Astrocyte (in vitro differentiated cells and primary cell): ENCODE data around the gene RNF217. TPM values are rescaled to one million over a fixed set of nuclear protein-coding genes. Genes with fewer than 3 reads are reported as not detected.

Source experiments
- DNase-seq: peaks from one replicate; pipeline ENCODE4 v3.0.0-alpha.2; 2010; ENCODE audit warnings: low read depth
- FAIRE-seq: peaks from 2 replicates; lab custom pipeline; 2011; peaks lifted over from hg19 to GRCh38; lab: Jason Lieb, UNC
- H2AFZ ChIP-seq: 2 replicates; pipeline ENCODE4 v1.6.0; 2012; ENCODE audit warnings: low read depth, low read length, inconsistent platforms
- H3K27ac ChIP-seq: 2 replicates; pipeline ENCODE4 v1.5.1; 2011; ENCODE audit warnings: low read depth, low read length, inconsistent platforms
- H3K27me3 ChIP-seq: 2 replicates; pipeline ENCODE4 v1.6.0; 2011; ENCODE audit warnings: low read length, inconsistent platforms; ENCODE audit not compliant: insufficient read depth
- H3K36me3 ChIP-seq: 2 replicates; pipeline ENCODE4 v1.5.1; 2011; ENCODE audit warnings: low read length, inconsistent platforms; ENCODE audit not compliant: insufficient read depth
- H3K4me1 ChIP-seq: 2 replicates; pipeline ENCODE4 v1.5.1; 2011; ENCODE audit warnings: low read length, inconsistent platforms; ENCODE audit not compliant: insufficient read depth
- H3K4me2 ChIP-seq: 2 replicates; pipeline ENCODE4 v1.6.0; 2012; ENCODE audit warnings: low read length, inconsistent platforms
- H3K4me3 ChIP-seq: 2 replicates; pipeline ENCODE4 v1.5.1; 2011; ENCODE audit warnings: low read depth, mild to moderate bottlenecking, low read length, inconsistent platforms; ENCODE audit not compliant: insufficient read depth
- H3K79me2 ChIP-seq: 2 replicates; pipeline ENCODE4 v1.6.0; 2012; ENCODE audit warnings: mild to moderate bottlenecking, low read length, inconsistent platforms; ENCODE audit not compliant: insufficient read depth
- H3K9ac ChIP-seq: 2 replicates; pipeline ENCODE4 v1.6.0; 2012; ENCODE audit warnings: mild to moderate bottlenecking, low read length, inconsistent platforms
- H3K9me3 ChIP-seq: 2 replicates; pipeline ENCODE4 v1.5.1; 2012; ENCODE audit warnings: low read depth, mild to moderate bottlenecking, low read length, inconsistent platforms; ENCODE audit not compliant: insufficient read depth
- H4K20me1 ChIP-seq: 2 replicates; pipeline ENCODE4 v1.6.0; 2012; ENCODE audit warnings: low read length, inconsistent platforms; ENCODE audit not compliant: insufficient read depth
- H3K27ac Mint-ChIP-seq: one replicate; pipeline ENCODE4 v1.8.0; 2021; ENCODE audit warnings: mild to moderate bottlenecking, mixed read lengths; ENCODE audit not compliant: unreplicated experiment
- H3K27me3 Mint-ChIP-seq: one replicate; pipeline ENCODE4 v1.8.0; 2021; ENCODE audit warnings: low read depth, mixed read lengths; ENCODE audit not compliant: unreplicated experiment
- H3K36me3 Mint-ChIP-seq: one replicate; pipeline ENCODE4 v1.8.0; 2021; ENCODE audit warnings: low read depth, mixed read lengths; ENCODE audit not compliant: unreplicated experiment
- H3K4me1 Mint-ChIP-seq: one replicate; pipeline ENCODE4 v1.8.0; 2021; ENCODE audit warnings: low read depth, mixed read lengths; ENCODE audit not compliant: unreplicated experiment
- H3K4me3 Mint-ChIP-seq: one replicate; pipeline ENCODE4 v1.8.0; 2021; ENCODE audit warnings: mild to moderate bottlenecking, moderate library complexity, mixed read lengths; ENCODE audit not compliant: unreplicated experiment
- H3K9me3 Mint-ChIP-seq: one replicate; pipeline ENCODE4 v1.8.0; 2021; ENCODE audit warnings: mild to moderate bottlenecking, mixed read lengths; ENCODE audit not compliant: unreplicated experiment
- CTCF ChIP-seq: IDR thresholded peaks from 2 replicates; pipeline ENCODE4 v1.5.1; 2011; ENCODE audit warnings: low read depth, mild to moderate bottlenecking, inconsistent platforms, low read length, moderate library complexity; ENCODE audit not compliant: insufficient read depth
- EZH2 ChIP-seq: IDR thresholded peaks from 2 replicates; pipeline ENCODE4 v1.6.1; 2012; ENCODE audit warnings: mild to moderate bottlenecking, low read length, inconsistent platforms; ENCODE audit not compliant: insufficient read depth
- total RNA-seq: library from RNA; stranded (reverse); gene quantifications from 2 replicates; pipeline ENCODE4 v1.2.1, GENCODE V29; 2021

The RNF217 gene
- total RNA-seq, 1 donor from 2014 or later = 49.4 TPM

GRCh38 chr6:125025164-125025854 is 63.1 kb downstream of the RNF217 start:
- no peak overlapping the region for H3K27ac Mint-ChIP-seq
- FAIRE-seq = no peak
- peaks cover 71% of the 10 kb centered on the region for H3K79me2 ChIP-seq

GRCh38 chr6:125027287-125027686 is 65.0 kb downstream of the RNF217 start:
- no peak for DNase-seq
- Histone ChIP-seq H3K4me3 (no peak overlapping the region), H3K27me3 (no peaks in the 10 kb centered on the region), H3K79me2 (peaks cover 81% of the 10 kb centered on the region), H4K20me1 (peaks cover 31% of the 10 kb centered on the region), H3K4me1 (no peaks in the 10 kb centered on the region), H3K27ac (no peak overlapping the region), H3K4me2 (no peak overlapping the region), H3K36me3 (no peaks in the 10 kb centered on the region), H3K9ac (no peak overlapping the region), H2AFZ (no peak overlapping the region), H3K9me3 (no peaks in the 10 kb centered on the region)
- Mint-ChIP-seq H3K9me3 (peaks cover 3% of the 10 kb centered on the region), H3K4me1 (peaks cover 2% of the 10 kb centered on the region), H3K36me3 (peaks cover 12% of the 10 kb centered on the region), H3K27me3 (no peaks in the 10 kb centered on the region), H3K27ac (no peak overlapping the region), H3K4me3 (no peak overlapping the region)
- no peak for FAIRE-seq
- TF ChIP-seq CTCF = no peak
- no peak for TF ChIP-seq EZH2

More at GRCh38 chr6:125025164-125025854, 63.1 kb downstream of the RNF217 start:
- DNase-seq = no peak
- Histone ChIP-seq H3K27ac (no peak overlapping the region), H3K4me3 (no peak overlapping the region), H3K9ac (no peak overlapping the region), H3K4me1 (no peaks in the 10 kb centered on the region), H4K20me1 (peaks cover 23% of the 10 kb centered on the region), H3K36me3 (no peaks in the 10 kb centered on the region), H2AFZ (no peak overlapping the region), H3K4me2 (no peak overlapping the region), H3K27me3 (no peaks in the 10 kb centered on the region), H3K9me3 (no peaks in the 10 kb centered on the region)
- Mint-ChIP-seq H3K4me3 (no peak overlapping the region), H3K4me1 (peaks cover 5% of the 10 kb centered on the region), H3K27me3 (no peaks in the 10 kb centered on the region), H3K36me3 (peaks cover 6% of the 10 kb centered on the region), H3K9me3 (peaks cover 2% of the 10 kb centered on the region)
- no peak for TF ChIP-seq EZH2
- TF ChIP-seq CTCF = no peak

- H3K9ac ChIP-seq = no peak overlapping the region
- TF ChIP-seq EZH2 (no peak), CTCF (no peak)
- no peaks in the 10 kb centered on the region for H3K27me3 Mint-ChIP-seq
- no peaks in the 10 kb centered on the region for H3K27me3 ChIP-seq
- H3K27ac ChIP-seq = no peak overlapping the region
- peaks cover 2% of the 10 kb centered on the region for H3K4me1 Mint-ChIP-seq
- H3K4me3 Mint-ChIP-seq = no peak overlapping the region
- peaks cover 3% of the 10 kb centered on the region for H3K9me3 Mint-ChIP-seq
- H4K20me1 ChIP-seq = peaks cover 21% of the 10 kb centered on the region
- no peaks in the 10 kb centered on the region for H3K9me3 ChIP-seq
- H3K4me1 ChIP-seq = no peaks in the 10 kb centered on the region
- FAIRE-seq (no peak), DNase-seq (no peak)
- H3K79me2 ChIP-seq = peaks cover 72% of the 10 kb centered on the region
- H3K27ac Mint-ChIP-seq = no peak overlapping the region
- H2AFZ ChIP-seq = no peak overlapping the region
- no peak overlapping the region for H3K4me3 ChIP-seq
- no peaks in the 10 kb centered on the region for H3K36me3 ChIP-seq
- peaks cover 11% of the 10 kb centered on the region for H3K36me3 Mint-ChIP-seq
- no peak overlapping the region for H3K4me2 ChIP-seq
Measured at GRCh38 chr6:125030969-125031368, 68.7 kb downstream of the RNF217 start.
